SK-N-SH (cell line): ENCODE data around the gene ZBTB6.

Experiments used
- ELF1 ChIP-seq: IDR thresholded peaks from 2 replicates; pipeline ENCODE4 v1.4.0; 2012
- EZH2phosphoT487 ChIP-seq: fragments of 200-600 bp; sonication (generic); IDR thresholded peaks from 2 replicates; pipeline ENCODE4 v1.6.1; 2017; ENCODE audit warnings: low read depth, mixed run types, mild to moderate bottlenecking, antibody characterized with exemption, moderate library complexity, borderline replicate concordance
- MXI1 ChIP-seq: IDR thresholded peaks from 2 replicates; pipeline ENCODE4 v1.6.1; 2012; ENCODE audit warnings: mild to moderate bottlenecking, low read depth, low read length, improper control_type of control experiment
- POLR2AphosphoS5 ChIP-seq: IDR thresholded peaks from 2 replicates; pipeline ENCODE4 v1.6.1; 2012; ENCODE audit warnings: low read depth, low read length
- RAD21 ChIP-seq: IDR thresholded peaks from 2 replicates; pipeline ENCODE4 v1.6.1; 2012; ENCODE audit warnings: mild to moderate bottlenecking, low read length
- SMC3 ChIP-seq: IDR thresholded peaks from 2 replicates; pipeline ENCODE4 v1.6.1; 2012; ENCODE audit warnings: low read depth, low read length, improper control_type of control experiment
- TF ChIP-seq, protein P1 (sequence below): fragments of 200-600 bp; sonication (generic); IDR thresholded peaks from 2 replicates; pipeline ENCODE4 v1.6.1; 2017; ENCODE audit warnings: antibody characterized with exemption, mild to moderate bottlenecking, moderate library complexity
- TF ChIP-seq, protein P2 (sequence below): IDR thresholded peaks from 2 replicates; pipeline ENCODE4 v1.4.0; 2012; ENCODE audit warnings: low read depth

DNA sequence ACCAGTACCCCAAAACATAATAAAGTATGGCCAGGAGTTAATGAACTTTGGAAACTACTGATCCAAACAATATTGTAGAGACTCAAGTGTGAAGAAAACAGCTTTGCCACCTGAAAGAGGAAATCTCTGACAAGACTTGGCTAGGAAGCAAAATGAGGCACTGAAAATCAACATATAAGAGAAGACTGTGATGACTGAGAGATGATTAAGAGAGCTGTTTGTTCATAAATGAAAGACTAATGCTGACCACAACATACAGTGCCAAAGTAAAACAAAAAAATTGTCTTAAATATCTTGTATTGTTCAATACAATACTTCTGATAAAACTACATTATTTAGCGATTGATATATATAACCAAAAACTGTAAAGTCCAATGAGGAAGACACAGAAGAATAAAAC lies 15.2 kb downstream of the ZBTB6 start:
- TF ChIP-seq, protein P1, sequence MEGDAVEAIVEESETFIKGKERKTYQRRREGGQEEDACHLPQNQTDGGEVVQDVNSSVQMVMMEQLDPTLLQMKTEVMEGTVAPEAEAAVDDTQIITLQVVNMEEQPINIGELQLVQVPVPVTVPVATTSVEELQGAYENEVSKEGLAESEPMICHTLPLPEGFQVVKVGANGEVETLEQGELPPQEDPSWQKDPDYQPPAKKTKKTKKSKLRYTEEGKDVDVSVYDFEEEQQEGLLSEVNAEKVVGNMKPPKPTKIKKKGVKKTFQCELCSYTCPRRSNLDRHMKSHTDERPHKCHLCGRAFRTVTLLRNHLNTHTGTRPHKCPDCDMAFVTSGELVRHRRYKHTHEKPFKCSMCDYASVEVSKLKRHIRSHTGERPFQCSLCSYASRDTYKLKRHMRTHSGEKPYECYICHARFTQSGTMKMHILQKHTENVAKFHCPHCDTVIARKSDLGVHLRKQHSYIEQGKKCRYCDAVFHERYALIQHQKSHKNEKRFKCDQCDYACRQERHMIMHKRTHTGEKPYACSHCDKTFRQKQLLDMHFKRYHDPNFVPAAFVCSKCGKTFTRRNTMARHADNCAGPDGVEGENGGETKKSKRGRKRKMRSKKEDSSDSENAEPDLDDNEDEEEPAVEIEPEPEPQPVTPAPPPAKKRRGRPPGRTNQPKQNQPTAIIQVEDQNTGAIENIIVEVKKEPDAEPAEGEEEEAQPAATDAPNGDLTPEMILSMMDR = no peak
- TF ChIP-seq ELF1 = no peak
- TF ChIP-seq SMC3 = no peak
- no peak for TF ChIP-seq POLR2AphosphoS5
- TF ChIP-seq RAD21 = no peak
- no peak for TF ChIP-seq MXI1
- TF ChIP-seq, protein P2, sequence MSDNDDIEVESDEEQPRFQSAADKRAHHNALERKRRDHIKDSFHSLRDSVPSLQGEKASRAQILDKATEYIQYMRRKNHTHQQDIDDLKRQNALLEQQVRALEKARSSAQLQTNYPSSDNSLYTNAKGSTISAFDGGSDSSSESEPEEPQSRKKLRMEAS = no peak
- TF ChIP-seq EZH2phosphoT487 = no peak
